Body of pancreas (tissue), 4 donors: ENCODE results near the gene TEX101.

Source experiments
- POLR2A ChIP-seq, 3 donors: fragments of 450-650 bp; IDR thresholded peaks; one replicate each; pipeline ENCODE4 v1.6.1; 2016; ENCODE audit warnings: antibody characterized with exemption in 3 of 3, mild to moderate bottlenecking in 2 of 3
- TF ChIP-seq, protein P1 (sequence below), 7 experiments: fragments of 450-650 bp in 4 of 7; fragments of 200-600 bp in 3 of 7; sonication (generic) in 3 of 7; IDR thresholded peaks; one replicate each; pipeline ENCODE4 v1.5.1; 2016 to 2019; ENCODE audit warnings: antibody characterized with exemption in 7 of 7

DNA sequence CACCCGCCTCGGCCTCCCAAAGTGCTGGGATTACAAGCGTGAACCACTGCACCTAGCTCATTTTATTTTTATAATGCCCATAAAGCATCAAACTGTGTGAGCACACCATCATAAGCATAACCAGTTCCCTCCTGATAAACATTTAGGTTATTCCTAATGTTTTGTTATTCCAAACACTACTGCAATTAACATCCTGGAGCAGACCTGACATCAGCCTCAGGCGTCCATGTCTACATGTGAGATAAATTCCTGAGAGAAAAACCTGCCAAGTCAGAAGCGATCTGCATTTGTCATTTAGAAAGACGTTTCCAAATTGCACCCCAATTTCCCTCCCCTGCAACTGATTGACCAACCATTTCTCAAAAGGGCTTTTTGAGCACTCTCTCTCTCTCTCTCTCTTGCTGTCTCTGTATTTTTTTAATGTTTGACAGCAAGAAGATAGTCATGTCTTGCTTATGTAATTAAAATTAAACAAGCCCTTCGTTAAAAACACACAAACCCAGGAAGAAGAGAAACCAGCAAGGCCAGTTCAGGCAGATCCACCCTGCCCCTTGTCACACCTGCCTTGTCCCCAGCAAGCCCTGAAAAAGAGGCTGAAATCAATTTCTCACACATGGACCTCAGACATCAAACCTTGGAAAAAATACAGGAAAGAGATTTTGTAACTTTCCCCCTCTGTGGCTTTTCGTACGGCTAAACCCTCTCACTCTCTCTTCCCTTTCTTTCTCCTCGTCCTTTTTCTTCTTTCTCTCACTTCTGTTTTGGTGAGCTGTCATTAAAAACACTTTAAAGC, 40.8 kb downstream of the TEX101 start:
- TF ChIP-seq, protein P1, sequence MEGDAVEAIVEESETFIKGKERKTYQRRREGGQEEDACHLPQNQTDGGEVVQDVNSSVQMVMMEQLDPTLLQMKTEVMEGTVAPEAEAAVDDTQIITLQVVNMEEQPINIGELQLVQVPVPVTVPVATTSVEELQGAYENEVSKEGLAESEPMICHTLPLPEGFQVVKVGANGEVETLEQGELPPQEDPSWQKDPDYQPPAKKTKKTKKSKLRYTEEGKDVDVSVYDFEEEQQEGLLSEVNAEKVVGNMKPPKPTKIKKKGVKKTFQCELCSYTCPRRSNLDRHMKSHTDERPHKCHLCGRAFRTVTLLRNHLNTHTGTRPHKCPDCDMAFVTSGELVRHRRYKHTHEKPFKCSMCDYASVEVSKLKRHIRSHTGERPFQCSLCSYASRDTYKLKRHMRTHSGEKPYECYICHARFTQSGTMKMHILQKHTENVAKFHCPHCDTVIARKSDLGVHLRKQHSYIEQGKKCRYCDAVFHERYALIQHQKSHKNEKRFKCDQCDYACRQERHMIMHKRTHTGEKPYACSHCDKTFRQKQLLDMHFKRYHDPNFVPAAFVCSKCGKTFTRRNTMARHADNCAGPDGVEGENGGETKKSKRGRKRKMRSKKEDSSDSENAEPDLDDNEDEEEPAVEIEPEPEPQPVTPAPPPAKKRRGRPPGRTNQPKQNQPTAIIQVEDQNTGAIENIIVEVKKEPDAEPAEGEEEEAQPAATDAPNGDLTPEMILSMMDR (IDR thresholded peaks at IDR 0.05): no peak
- no peak for TF ChIP-seq POLR2A (IDR thresholded peaks at IDR 0.05)
